ENCODE results near the gene HDGF. TPM values are rescaled to one million over a fixed set of nuclear protein-coding genes. Genes with fewer than 3 reads are reported as not detected.

Gene HDGF
- total and polyA plus RNA-seq, 8 donors: 43.5 to 112 (median 66.0) TPM

GRCh38 chr1:156746728-156747631 lies 4.5 kb downstream of the HDGF start:
- peak; percentile 64 to 75 (median 70) for ATAC-seq
- Histone ChIP-seq H3K4me3 (peak overlapping the region; percentile 29 to 98 (median 62)), H3K9me3 (no peaks in the 10 kb centered on the region), H3K36me3 (peaks cover 0 to 14% (median 8%) of the 10 kb centered on the region in 3 donors), H3K27ac (peak overlapping the region; percentile 93 to 99 (median 96)), H3K27me3 (no peaks in the 10 kb centered on the region), H3K4me1 (peaks cover 22 to 32% (median 26%) of the 10 kb centered on the region in 3 donors)
- FAIRE-seq: no peak
- DNase-seq: peak; percentile 87 to 96 (median 92)
- no peak for TF ChIP-seq CTCF (IDR thresholded peaks at IDR 0.05)
- intact Hi-C loops (cut with DNase I): no loop called here
- 1 to 2% methylated on average over 16 to 25 of the region's 29 CpGs for WGBS, 2 donors

GRCh38 chr1:156746406-156746727 lies 5.1 kb downstream of the HDGF start:
- DNase-seq (no peak), FAIRE-seq (no peak), ATAC-seq (no peak)
- 30 to 37% methylated on average over 9 of the region's 9 CpGs for WGBS, 2 donors
- H3K4me3 ChIP-seq: peak overlapping the region in 3 of 4 donors; percentile 30 to 98 (median 93)
- no peaks in the 10 kb centered on the region for H3K27me3 ChIP-seq
- intact Hi-C loops (cut with DNase I): no loop called here
- peaks cover 0 to 14% (median 8%) of the 10 kb centered on the region in 3 donors for H3K36me3 ChIP-seq
- no peak for TF ChIP-seq CTCF (IDR thresholded peaks at IDR 0.05)
- H3K9me3 ChIP-seq: no peaks in the 10 kb centered on the region
- peak overlapping the region; percentile 93 to 99 (median 96) for H3K27ac ChIP-seq
- peaks cover 22 to 32% (median 26%) of the 10 kb centered on the region in 3 donors for H3K4me1 ChIP-seq

GRCh38 chr1:156745881-156746280 lies 5.6 kb downstream of the HDGF start:
- H3K4me3 ChIP-seq: peak overlapping the region in 1 of 4 donors; percentile 93
- H3K4me1 ChIP-seq: peaks cover 22 to 32% (median 26%) of the 10 kb centered on the region in 3 donors
- intact Hi-C loops (cut with DNase I): no loop called here
- no peaks in the 10 kb centered on the region for H3K27me3 ChIP-seq
- peak overlapping the region; percentile 93 to 99 (median 96) for H3K27ac ChIP-seq
- H3K36me3 ChIP-seq: peaks cover 0 to 14% (median 8%) of the 10 kb centered on the region in 3 donors
- WGBS, 2 donors: 48 to 51% methylated on average over 3 of the region's 3 CpGs
- no peak for TF ChIP-seq CTCF (IDR thresholded peaks at IDR 0.05)
- DNase-seq (no peak), ATAC-seq (no peak), FAIRE-seq (no peak)
- H3K9me3 ChIP-seq: no peaks in the 10 kb centered on the region

GRCh38 chr1:156744786-156745419 lies 6.6 kb downstream of the HDGF start:
- no peak for FAIRE-seq
- H3K4me1 ChIP-seq: peaks cover 22 to 35% (median 26%) of the 10 kb centered on the region in 3 donors

More at GRCh38 chr1:156744786-156745419, 6.6 kb downstream of the HDGF start:
- H3K36me3 ChIP-seq: peaks cover 0 to 14% (median 8%) of the 10 kb centered on the region in 3 donors
- no peaks in the 10 kb centered on the region for H3K27me3 ChIP-seq
- no peak for TF ChIP-seq CTCF (IDR thresholded peaks at IDR 0.05)
- intact Hi-C loops (cut with DNase I): no loop called here
- ATAC-seq: no peak
- H3K27ac ChIP-seq: no peak overlapping the region
- WGBS, 2 donors: 81 to 88% methylated on average over 14 of the region's 14 CpGs
- no peak overlapping the region for H3K4me3 ChIP-seq
- H3K9me3 ChIP-seq: no peaks in the 10 kb centered on the region
- DNase-seq: no peak
